Activated T-helper 2 cell treated with anti-CD3 and anti-CD28 coated beads, Interferon-gamma antibody, Interleukin-2, Interleukin-4, amounts not matched to agents 10 μg/mL and 5 μg/mL and 100 μg/mL, durations not matched to agents 14 hours and 24 hours and 36 hours (primary cell): ENCODE results near the gene PRKCE. TPM values are rescaled to one million over a fixed set of nuclear protein-coding genes. Genes with fewer than 3 reads are reported as not detected.
A peak's percentile ranks its signal among the peaks of the same experiment; 100 is the strongest.

Experiments used
- DNase-seq: peaks from one replicate; pipeline ENCODE4 v3.0.0; 2021; ENCODE audit warnings: low spot score
- H3K27ac Mint-ChIP-seq: one replicate; pipeline ENCODE4 v1.8.0; 2021; ENCODE audit warnings: mixed read lengths
- H3K27me3 Mint-ChIP-seq: one replicate; pipeline ENCODE4 v1.8.0; 2021; ENCODE audit warnings: low read depth, mixed read lengths
- H3K36me3 Mint-ChIP-seq: one replicate; pipeline ENCODE4 v1.8.0; 2021; ENCODE audit warnings: low read depth, mixed read lengths
- H3K4me1 Mint-ChIP-seq: one replicate; pipeline ENCODE4 v1.8.0; 2021; ENCODE audit warnings: low read depth, mixed read lengths
- H3K4me3 Mint-ChIP-seq: one replicate; pipeline ENCODE4 v1.8.0; 2021; ENCODE audit warnings: low read depth, mild to moderate bottlenecking, moderate library complexity, mixed read lengths
- H3K9me3 Mint-ChIP-seq: one replicate; pipeline ENCODE4 v1.8.0; 2021; ENCODE audit warnings: mixed read lengths
- intact Hi-C: fragments of 100-400 bp; cut with micrococcal nuclease; formaldehyde crosslinking; loops from one replicate; pipeline ENCODE4 v1.15.1; 2023
- total RNA-seq: library from RNA; stranded (reverse); gene quantifications from 2 replicates; pipeline ENCODE4 v1.2.3, GENCODE V29; 2022

The PRKCE gene
- total RNA-seq, 1 donor from 2014 or later, result 21.5 TPM

- intact Hi-C loops, result no loop called here
- Mint-ChIP-seq H3K27ac (no peak overlapping the region), H3K27me3 (no peaks in the 10 kb centered on the region)
Observed at GRCh38 chr2:45902781-45903375, 251.4 kb downstream of the PRKCE start.

GRCh38 chr2:45904267-45904945 lies 252.9 kb downstream of the PRKCE start:
- no peak for DNase-seq
- no peaks in the 10 kb centered on the region for H3K9me3 Mint-ChIP-seq
- H3K27ac Mint-ChIP-seq, result peak overlapping the region; percentile 76
- intact Hi-C loops, result no loop called here
- H3K4me1 Mint-ChIP-seq, result peaks cover 12% of the 10 kb centered on the region
- no peak overlapping the region for H3K4me3 Mint-ChIP-seq
- H3K27me3 Mint-ChIP-seq, result no peaks in the 10 kb centered on the region
- no peaks in the 10 kb centered on the region for H3K36me3 Mint-ChIP-seq

More at GRCh38 chr2:45902781-45903375, 251.4 kb downstream of the PRKCE start:
- no peak overlapping the region for H3K4me3 Mint-ChIP-seq
- no peaks in the 10 kb centered on the region for H3K9me3 Mint-ChIP-seq
- H3K36me3 Mint-ChIP-seq, result no peaks in the 10 kb centered on the region
- peaks cover 16% of the 10 kb centered on the region for H3K4me1 Mint-ChIP-seq
- no peak for DNase-seq

- DNase-seq, result no peak
- Mint-ChIP-seq H3K4me3 (no peak overlapping the region), H3K4me1 (peaks cover 12% of the 10 kb centered on the region), H3K36me3 (no peaks in the 10 kb centered on the region), H3K27ac (peak overlapping the region; percentile 30), H3K9me3 (no peaks in the 10 kb centered on the region), H3K27me3 (no peaks in the 10 kb centered on the region)
- intact Hi-C loops, result no loop called here
Observed at GRCh38 chr2:45904946-45905631, 253.6 kb downstream of the PRKCE start.

GRCh38 chr2:45905632-45905958 lies 254.1 kb downstream of the PRKCE start:
- Mint-ChIP-seq H3K36me3 (no peaks in the 10 kb centered on the region), H3K9me3 (no peaks in the 10 kb centered on the region), H3K27ac (no peak overlapping the region), H3K27me3 (no peaks in the 10 kb centered on the region), H3K4me1 (peaks cover 12% of the 10 kb centered on the region), H3K4me3 (no peak overlapping the region)
- intact Hi-C loops, result no loop called here
- no peak for DNase-seq

GRCh38 chr2:45907592-45907991 lies 256.1 kb downstream of the PRKCE start:
- Mint-ChIP-seq H3K9me3 (no peaks in the 10 kb centered on the region), H3K27ac (no peak overlapping the region), H3K4me3 (no peak overlapping the region), H3K27me3 (no peaks in the 10 kb centered on the region), H3K36me3 (no peaks in the 10 kb centered on the region), H3K4me1 (peaks cover 12% of the 10 kb centered on the region)
- intact Hi-C loops, result no loop called here
- DNase-seq, result no peak

GRCh38 chr2:45908316-45909170 lies 257.1 kb downstream of the PRKCE start:
- intact Hi-C loops, result no loop called here
- Mint-ChIP-seq H3K36me3 (no peaks in the 10 kb centered on the region), H3K9me3 (no peaks in the 10 kb centered on the region), H3K27ac (no peak overlapping the region), H3K27me3 (no peaks in the 10 kb centered on the region), H3K4me1 (peaks cover 8% of the 10 kb centered on the region), H3K4me3 (no peak overlapping the region)
- no peak for DNase-seq

GRCh38 chr2:45909171-45909565 lies 257.7 kb downstream of the PRKCE start:
- H3K27me3 Mint-ChIP-seq, result no peaks in the 10 kb centered on the region
- no peaks in the 10 kb centered on the region for H3K9me3 Mint-ChIP-seq
- H3K4me1 Mint-ChIP-seq, result peaks cover 5% of the 10 kb centered on the region
- no peak for DNase-seq
- no peak overlapping the region for H3K4me3 Mint-ChIP-seq
- no peaks in the 10 kb centered on the region for H3K36me3 Mint-ChIP-seq
- no peak overlapping the region for H3K27ac Mint-ChIP-seq
- intact Hi-C loops, result no loop called here

- intact Hi-C loops, result no loop called here
- no peak overlapping the region for H3K4me3 Mint-ChIP-seq
- no peaks in the 10 kb centered on the region for H3K9me3 Mint-ChIP-seq
- no peak overlapping the region for H3K27ac Mint-ChIP-seq
- DNase-seq, result no peak
- no peaks in the 10 kb centered on the region for H3K36me3 Mint-ChIP-seq
- no peaks in the 10 kb centered on the region for H3K4me1 Mint-ChIP-seq
- no peaks in the 10 kb centered on the region for H3K27me3 Mint-ChIP-seq
Observed at GRCh38 chr2:45909677-45910191, 258.3 kb downstream of the PRKCE start.

GRCh38 chr2:45910473-45911060 lies 259.1 kb downstream of the PRKCE start:
- no peaks in the 10 kb centered on the region for H3K36me3 Mint-ChIP-seq
- H3K27me3 Mint-ChIP-seq, result no peaks in the 10 kb centered on the region
- H3K9me3 Mint-ChIP-seq, result no peaks in the 10 kb centered on the region
- no peaks in the 10 kb centered on the region for H3K4me1 Mint-ChIP-seq
- intact Hi-C loops, result no loop called here
- H3K27ac Mint-ChIP-seq, result no peak overlapping the region
- no peak for DNase-seq
- H3K4me3 Mint-ChIP-seq, result no peak overlapping the region

GRCh38 chr2:45911538-45911937 lies 260.1 kb downstream of the PRKCE start:
- DNase-seq, result no peak
- Mint-ChIP-seq H3K4me3 (no peak overlapping the region), H3K4me1 (no peaks in the 10 kb centered on the region), H3K27ac (no peak overlapping the region), H3K36me3 (no peaks in the 10 kb centered on the region), H3K9me3 (no peaks in the 10 kb centered on the region), H3K27me3 (no peaks in the 10 kb centered on the region)
- intact Hi-C loops, result no loop called here

GRCh38 chr2:45912109-45912508 lies 260.6 kb downstream of the PRKCE start:
- no peaks in the 10 kb centered on the region for H3K4me1 Mint-ChIP-seq
- intact Hi-C loops, result no loop called here
- no peaks in the 10 kb centered on the region for H3K36me3 Mint-ChIP-seq
- no peak for DNase-seq
- no peak overlapping the region for H3K4me3 Mint-ChIP-seq
- no peaks in the 10 kb centered on the region for H3K9me3 Mint-ChIP-seq
- no peaks in the 10 kb centered on the region for H3K27me3 Mint-ChIP-seq
- H3K27ac Mint-ChIP-seq, result no peak overlapping the region

- Mint-ChIP-seq H3K27ac (no peak overlapping the region), H3K9me3 (no peaks in the 10 kb centered on the region), H3K4me1 (no peaks in the 10 kb centered on the region), H3K36me3 (no peaks in the 10 kb centered on the region), H3K27me3 (no peaks in the 10 kb centered on the region), H3K4me3 (no peak overlapping the region)
- DNase-seq, result no peak
- intact Hi-C loops, result no loop called here
Observed at GRCh38 chr2:45913539-45913938, 262.1 kb downstream of the PRKCE start.
